HG03045 (cell line): ENCODE measurements around the gene ACSM6.
"Not testable (repeated sequence)": the region's sequence is repeated elsewhere in the genome, so short reads cannot be mapped to it uniquely, and the experiment has no call there.

Experiments used
- ATAC-seq: cut with Tn5 transposase; IDR thresholded peaks from one replicate; pipeline ENCODE4 v1.9.1; 2021; ENCODE audit warnings: mild to moderate bottlenecking, moderate library complexity; ENCODE audit not compliant: unreplicated experiment

ACSM6 gene

GRCh38 chr10:95193944-95194343, at the start of gene ACSM6:
Gene ACSM6 (plus strand): TSS chr10:95194238. CDS start chr10:95194486, 248 bp downstream.
- no peak for ATAC-seq

GRCh38 chr10:95168694-95169093, 25.3 kb upstream of the ACSM6 start:
- ATAC-seq: no peak

GRCh38 chr10:95169522-95169921, 24.5 kb upstream of the ACSM6 start:
- no peak for ATAC-seq

GRCh38 chr10:95170790-95171189, 23.2 kb upstream of the ACSM6 start:
- ATAC-seq: no peak

GRCh38 chr10:95171336-95171735, 22.7 kb upstream of the ACSM6 start:
- no peak for ATAC-seq

- ATAC-seq: no peak
These were observed 21.2 kb upstream of the ACSM6 start for GRCh38 chr10:95172851-95173250.

GRCh38 chr10:95176101-95176500, 17.9 kb upstream of the ACSM6 start:
- no peak for ATAC-seq

- ATAC-seq: no peak
These were observed 16.6 kb upstream of the ACSM6 start for GRCh38 chr10:95177429-95177828.

GRCh38 chr10:95178266-95178665, 15.8 kb upstream of the ACSM6 start:
- ATAC-seq: no peak

GRCh38 chr10:95178797-95179196, 15.2 kb upstream of the ACSM6 start:
- ATAC-seq: no peak

- ATAC-seq: no peak
These were observed 12.3 kb upstream of the ACSM6 start for GRCh38 chr10:95181726-95182125.

GRCh38 chr10:95183271-95184230, 10.5 kb upstream of the ACSM6 start:
- peak; percentile 97 for ATAC-seq

GRCh38 chr10:95187617-95188016, 6.4 kb upstream of the ACSM6 start:
- ATAC-seq: no peak

GRCh38 chr10:95188593-95188992, 5.4 kb upstream of the ACSM6 start:
- no peak for ATAC-seq

GRCh38 chr10:95196046-95196445, 2.0 kb downstream of the ACSM6 start:
- ATAC-seq: no peak

- no peak for ATAC-seq
These were observed 7.7 kb downstream of the ACSM6 start for GRCh38 chr10:95201736-95202135.

GRCh38 chr10:95202865-95203264, 8.8 kb downstream of the ACSM6 start:
- not testable (repeated sequence) for ATAC-seq

- ATAC-seq: no peak
These were observed 14.8 kb downstream of the ACSM6 start for GRCh38 chr10:95208702-95209391.

- ATAC-seq: no peak
These were observed 15.6 kb downstream of the ACSM6 start for GRCh38 chr10:95209509-95210127.

- no peak for ATAC-seq
These were observed 17.7 kb downstream of the ACSM6 start for GRCh38 chr10:95211606-95212279.

- no peak for ATAC-seq
These were observed 20.3 kb downstream of the ACSM6 start for GRCh38 chr10:95214369-95214768.
